GM21723 (cell line): ENCODE data around the gene GLIS2.

Experiments
- ATAC-seq: cut with Tn5 transposase; IDR thresholded peaks from one replicate; pipeline ENCODE4 v1.9.1; 2021; ENCODE audit warnings: mild to moderate bottlenecking, moderate library complexity; ENCODE audit not compliant: unreplicated experiment

GLIS2 gene

DNA sequence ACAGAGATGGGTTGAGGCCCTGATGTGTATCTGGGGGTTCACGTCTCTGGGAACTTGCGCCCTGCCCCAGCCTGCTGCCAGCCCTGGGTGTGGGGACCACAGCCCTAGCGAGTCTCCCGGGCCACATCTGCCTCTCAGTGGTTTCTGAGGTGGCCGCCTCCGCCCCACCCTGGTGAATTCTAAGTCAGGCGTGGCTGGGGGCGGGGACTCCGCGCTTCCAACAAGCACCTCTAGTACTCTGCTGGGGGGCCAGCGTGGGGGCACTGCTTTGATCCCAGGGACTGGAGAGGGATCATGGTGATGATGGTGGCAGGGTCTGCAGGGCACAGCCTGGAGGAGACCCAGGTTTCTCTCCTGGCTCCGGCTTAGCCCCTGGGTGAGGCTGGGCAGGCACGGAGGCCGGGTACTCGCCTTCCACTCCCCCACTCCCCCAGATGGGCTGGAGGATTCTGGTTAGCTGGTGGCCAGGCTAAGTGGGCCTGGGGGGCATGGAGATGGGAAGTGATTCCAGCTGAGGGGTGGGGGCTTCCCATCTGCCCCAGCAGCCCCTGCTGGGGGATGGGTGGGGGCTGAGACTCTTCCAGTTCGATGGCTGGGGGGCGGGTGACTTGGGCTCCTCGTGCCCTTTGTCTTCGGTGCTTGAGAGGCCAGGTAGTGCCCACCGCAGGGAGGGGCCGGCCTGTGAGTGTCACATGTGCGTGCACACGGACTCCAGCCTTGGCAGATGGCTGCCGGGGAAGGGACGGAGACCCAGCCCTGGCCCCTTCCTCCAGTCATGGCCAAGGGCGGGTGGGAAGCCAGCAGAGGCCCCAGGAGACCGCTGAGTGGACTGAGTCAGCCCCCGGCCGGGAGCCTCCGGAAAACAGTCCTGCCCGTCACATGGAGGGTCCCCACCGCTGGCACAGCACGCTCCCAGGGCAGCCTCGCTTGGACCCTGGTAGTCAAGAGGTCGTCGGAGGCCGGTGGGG is 3.9 kb downstream of the GLIS2 start:
- no peak for ATAC-seq

GRCh38 chr16:4320571-4321137 is 4.8 kb downstream of the GLIS2 start:
- no peak for ATAC-seq

DNA sequence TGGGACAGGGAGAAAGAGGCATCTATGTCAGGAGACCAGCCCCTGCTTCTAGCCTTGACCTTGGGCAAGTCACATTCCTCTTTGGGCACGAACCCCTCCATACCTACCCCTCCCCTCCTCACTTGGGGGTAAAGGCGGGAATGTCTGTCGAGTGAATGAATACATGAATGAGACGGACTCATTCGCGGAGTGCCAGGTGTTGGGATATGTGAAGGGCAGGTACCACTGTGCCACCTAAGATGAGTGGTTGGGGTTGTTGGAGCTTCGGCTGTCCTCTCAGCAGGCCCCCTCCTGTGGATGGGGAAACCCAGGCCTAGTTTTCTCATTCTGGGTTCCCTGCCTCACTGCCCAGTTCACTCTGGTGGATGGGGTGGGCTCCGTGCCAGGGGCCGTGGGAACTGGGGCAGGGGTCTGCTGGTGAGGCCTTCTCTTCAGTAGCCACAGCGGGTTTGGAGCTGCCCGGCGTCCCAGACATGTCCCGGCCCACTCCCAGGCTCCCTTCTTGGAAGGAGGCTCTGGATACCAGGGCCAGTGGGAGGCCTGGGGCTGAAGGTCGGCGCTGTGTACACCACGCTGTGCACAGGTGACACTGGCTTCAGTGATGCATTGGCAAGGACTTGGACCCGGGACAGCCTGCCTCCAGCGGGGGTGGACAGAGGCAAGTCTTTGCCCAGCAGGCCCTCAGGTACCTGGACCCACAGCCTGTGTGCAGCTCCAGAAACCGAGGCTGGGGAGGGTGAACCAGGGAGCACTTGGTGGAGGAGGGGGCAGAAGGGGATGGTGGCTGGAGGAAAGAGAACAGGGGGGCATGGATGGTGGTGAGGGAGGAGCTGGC is 5.6 kb downstream of the GLIS2 start:
- ATAC-seq: no peak

DNA sequence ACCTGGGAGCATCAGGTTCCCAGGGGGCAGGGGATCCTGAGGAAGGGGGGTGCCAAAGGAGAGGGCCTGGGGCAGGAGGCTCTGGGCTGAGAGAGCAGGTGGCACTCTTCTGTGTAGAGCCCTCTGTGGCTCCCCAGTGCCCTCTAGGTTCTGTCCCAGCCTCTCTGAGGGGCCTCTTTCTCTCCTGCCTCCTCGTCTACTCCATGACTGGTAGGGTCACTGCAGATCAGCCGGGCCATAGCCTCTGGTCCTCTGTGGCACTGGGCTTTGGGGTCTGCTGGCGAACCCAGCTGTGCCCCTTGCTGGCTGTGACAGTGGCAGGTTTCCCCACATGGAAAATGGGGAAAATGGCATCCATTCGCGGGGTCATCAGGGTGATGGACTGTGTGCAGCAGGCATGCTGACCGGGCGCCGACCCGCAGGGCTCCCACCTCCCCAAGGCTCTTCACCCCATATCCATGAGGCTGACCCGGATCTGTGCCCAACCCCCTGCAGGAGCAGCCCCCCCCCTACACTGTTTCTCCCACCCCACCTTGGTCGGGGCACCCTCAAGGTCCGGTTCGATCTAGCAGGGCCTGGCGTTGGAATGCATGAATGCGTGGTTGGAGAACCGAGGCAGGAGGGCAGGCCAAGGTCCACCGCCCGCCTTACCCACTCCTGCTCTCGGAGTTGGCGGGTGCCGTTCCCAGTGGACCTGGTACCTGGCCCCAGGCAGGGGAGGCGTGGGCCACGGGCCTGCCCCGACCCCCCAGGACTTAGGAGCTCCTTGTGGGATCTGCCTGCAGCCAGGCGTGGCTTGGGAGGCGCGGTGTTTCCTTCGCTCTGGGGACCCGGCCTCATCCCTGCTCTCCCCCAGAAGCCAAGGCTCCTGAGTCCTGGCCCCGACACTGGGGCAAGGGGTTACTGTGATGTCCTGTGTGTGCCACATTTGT is 6.5 kb downstream of the GLIS2 start:
- no peak for ATAC-seq

DNA sequence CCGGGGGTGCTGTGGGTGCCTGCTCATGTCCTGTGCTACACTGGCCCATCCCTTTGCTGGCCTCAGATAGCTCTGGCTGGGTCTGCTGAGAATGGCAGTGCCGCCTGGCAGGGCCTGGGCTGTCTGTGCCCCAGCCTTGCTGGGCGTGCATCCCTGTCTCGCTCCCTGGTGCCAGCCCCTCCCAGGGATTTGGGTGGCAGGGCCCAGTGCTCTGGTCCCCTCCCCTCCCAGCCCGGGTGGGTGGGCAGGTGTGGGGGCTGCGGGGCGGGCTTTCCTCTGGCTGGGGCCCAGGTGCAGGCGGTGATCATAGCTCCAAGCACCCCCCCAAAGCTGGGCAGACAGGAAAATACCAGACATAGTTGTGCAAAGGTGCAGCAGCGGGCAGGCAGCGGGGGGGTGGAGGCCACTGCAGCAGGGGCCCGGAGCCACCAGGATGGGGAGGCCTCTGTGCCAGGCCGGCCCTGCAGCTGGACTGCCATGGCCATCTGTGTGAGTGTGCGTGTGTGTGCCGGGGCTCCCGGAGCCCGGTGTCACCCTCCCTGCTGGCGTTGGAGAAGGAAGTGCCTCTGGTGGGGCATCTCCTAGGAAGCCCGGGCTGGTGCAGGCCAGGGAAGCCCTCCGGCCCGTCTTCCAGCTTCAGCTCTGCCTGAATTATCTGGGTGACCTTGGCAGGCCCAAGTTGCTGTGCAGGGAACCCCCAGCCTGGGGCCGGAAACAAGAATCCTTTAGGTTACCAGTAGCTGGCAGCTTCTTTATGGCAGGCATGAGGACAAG is 7.4 kb downstream of the GLIS2 start:
- no peak for ATAC-seq

DNA sequence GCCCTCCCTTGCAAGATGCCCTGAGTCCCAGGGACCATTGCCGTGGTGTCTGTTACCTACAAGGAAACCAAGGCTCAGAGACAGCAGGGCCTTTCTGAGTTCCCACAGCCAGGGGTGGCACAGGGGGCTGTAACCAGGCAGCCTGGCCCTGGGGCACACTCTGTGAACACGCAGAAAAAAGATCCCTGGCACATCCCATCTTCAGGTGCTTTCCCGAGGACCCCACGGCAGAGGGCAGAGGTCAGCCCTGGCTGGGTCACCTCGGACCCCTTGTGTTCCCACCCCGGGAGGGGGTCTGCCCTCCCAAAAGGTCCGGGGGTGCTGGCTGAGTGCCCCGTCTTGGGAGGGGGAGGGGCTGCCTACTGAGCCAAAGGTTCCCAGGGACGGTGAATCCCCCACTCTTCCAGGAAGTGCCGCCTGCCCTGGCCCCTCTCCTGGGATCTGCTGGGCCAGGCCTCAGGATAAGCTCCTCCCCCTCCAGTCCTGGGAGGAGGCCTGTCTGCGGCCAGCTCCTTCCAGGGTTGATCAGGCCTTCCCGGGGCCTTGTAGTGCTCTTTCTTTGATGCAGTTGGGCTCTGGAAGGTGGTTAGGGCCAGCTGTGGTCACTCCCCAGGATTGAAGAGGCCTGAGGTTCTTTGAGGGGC is 8.1 kb downstream of the GLIS2 start:
- no peak for ATAC-seq

DNA sequence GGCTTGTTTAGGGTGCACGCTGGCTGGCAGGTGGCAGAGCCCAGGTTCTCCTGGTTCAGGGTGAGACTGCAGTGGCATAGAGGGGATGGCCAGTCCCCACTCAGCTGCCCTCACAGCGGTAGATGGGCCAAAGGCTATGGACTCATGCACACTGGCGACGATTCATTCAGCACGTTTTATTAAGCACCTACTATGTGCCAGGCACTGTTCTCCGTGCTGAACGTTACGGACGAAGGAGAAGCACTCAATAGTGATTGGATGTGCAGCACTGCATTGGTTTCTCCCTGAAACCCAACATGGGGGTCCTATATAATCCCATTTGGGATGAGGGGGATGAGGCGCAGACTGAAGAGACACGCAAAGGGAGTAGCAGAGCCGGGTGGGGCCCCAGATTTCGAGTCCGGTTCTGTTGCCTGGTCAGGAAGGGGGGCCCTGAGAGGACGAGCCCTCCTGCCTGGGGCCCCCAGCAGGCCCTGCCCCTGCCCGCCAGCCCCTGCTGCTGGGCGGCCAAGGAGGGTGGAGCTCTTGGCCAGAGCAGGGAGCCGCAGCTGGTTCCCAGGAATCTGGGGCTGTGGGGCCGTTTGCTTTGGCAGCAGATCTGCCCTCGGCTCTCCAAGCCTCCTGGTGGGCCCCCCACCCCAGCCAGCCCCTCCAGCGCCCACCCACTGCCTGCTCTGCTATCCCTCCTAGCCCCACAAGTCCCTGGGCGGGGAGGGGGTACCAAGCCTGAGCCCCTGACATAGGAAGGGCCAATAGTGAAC is 8.8 kb downstream of the GLIS2 start:
- no peak for ATAC-seq

GRCh38 chr16:4325253-4325758 is 9.4 kb downstream of the GLIS2 start:
- no peak for ATAC-seq

DNA sequence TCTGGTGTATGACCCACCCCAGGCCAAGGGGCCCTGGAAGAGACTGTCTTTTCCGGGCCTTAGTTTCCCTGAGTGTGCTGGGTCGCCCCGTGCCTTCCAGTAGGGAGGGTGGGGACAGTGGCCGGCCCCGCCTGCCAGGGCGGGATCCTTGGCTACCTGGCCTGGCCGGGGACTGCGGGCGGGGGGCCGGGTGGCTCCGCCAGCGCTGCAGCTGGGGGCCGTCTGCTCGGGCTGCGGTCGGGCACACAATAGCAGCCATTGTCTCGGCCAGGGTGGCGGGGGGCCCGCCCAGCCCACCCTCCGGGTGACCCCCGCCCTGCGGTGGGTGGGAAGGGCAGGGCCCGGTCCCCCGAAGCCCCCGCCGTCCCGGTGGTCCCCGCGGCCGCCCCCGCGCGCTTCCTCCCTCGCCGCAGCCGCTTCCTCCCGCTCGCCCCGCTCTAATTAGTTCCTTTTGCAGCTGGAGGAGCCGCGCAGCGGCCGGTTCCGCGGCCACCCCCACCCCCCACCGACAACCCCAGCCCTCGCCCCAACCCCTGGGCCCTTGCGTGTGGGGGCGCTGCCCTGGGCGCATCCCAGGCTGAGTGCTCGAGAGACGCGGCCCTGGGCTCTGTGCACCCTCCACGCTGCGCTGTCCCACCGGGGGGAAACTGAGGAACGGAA is 11.6 kb downstream of the GLIS2 start:
- ATAC-seq: no peak

- ATAC-seq: no peak
Measured at GRCh38 chr16:4328046-4328781, 12.3 kb downstream of the GLIS2 start.

- ATAC-seq: no peak
Measured at GRCh38 chr16:4328782-4329775, 13.2 kb downstream of the GLIS2 start.

GRCh38 chr16:4330277-4330874 is 14.5 kb downstream of the GLIS2 start:
- peak; percentile 60 for ATAC-seq

- no peak for ATAC-seq
Measured at GRCh38 chr16:4332083-4332482, 16.2 kb downstream of the GLIS2 start.

DNA sequence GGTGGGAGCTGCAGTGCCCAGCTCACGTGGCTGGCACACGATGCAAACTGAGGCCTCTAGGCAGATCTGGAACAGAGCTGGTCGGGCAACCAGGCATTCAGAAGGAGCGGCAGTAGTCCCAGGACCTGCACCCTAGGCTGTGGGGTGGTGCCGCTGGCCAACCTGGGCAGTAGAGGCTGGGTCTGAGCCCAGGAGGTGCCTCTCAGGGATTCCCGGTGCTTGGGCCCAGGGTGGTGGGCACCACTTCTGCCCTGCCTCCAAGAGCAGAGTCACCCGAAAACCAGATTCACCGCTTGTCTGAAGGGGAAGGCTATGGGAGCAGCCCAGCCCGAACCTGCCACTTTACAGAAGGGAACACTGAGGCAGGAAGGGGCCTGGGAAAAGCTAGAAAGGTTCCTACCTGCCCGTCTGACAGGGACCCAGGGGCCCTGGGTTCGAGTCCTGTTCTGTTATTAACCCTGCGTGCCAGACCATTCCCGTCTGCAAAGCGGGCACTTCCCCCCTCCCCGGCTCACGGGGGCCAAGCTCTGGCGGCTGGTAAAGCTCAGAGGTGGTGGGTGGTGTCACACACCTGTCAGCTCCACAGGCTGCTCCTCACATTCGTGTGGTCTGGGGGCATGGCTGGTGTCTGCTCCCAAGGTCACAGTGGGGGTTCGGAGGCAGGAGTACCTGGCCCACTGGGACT is 16.9 kb downstream of the GLIS2 start:
- ATAC-seq: no peak

- no peak for ATAC-seq
Measured at GRCh38 chr16:4333308-4333638, 17.4 kb downstream of the GLIS2 start.
